Neural cell (in vitro differentiated cells): Measurements from ENCODE around the gene RSPO3. TPM values are rescaled to one million over a fixed set of nuclear protein-coding genes. Genes with fewer than 3 reads are reported as not detected.

Experiments
- H2AFZ ChIP-seq: fragments of 200-600, 300-800 bp; sonication (generic), shearing (Covaris generic); 2 replicates; pipeline ENCODE4 v1.6.0; 2014; ENCODE audit warnings: low read depth, mild to moderate bottlenecking, antibody characterized with exemption, low read length, moderate library complexity
- H3F3A ChIP-seq: fragments of 200-600 bp; shearing (Covaris generic); 2 replicates; pipeline ENCODE4 v1.6.1; 2016; ENCODE audit warnings: mild to moderate bottlenecking, moderate library complexity, mixed read lengths, antibody characterized with exemption, low read length; ENCODE audit not compliant: insufficient read depth, poor library complexity, severe bottlenecking
- H3K27ac ChIP-seq: fragments of 200-600, 300-800 bp; sonication (generic), shearing (Covaris generic); 2 replicates; pipeline ENCODE4 v1.5.1; 2014; ENCODE audit warnings: mild to moderate bottlenecking, low read length, moderate library complexity
- H3K27me3 ChIP-seq: fragments of 300-800, 200-600 bp; sonication (generic), shearing (Covaris generic); 2 replicates; pipeline ENCODE4 v1.6.0; 2014; ENCODE audit warnings: mild to moderate bottlenecking, low read depth, low read length, moderate library complexity; ENCODE audit not compliant: insufficient read depth
- H3K36me3 ChIP-seq: fragments of 300-800, 200-600 bp; sonication (generic), shearing (Covaris generic); 2 replicates; pipeline ENCODE4 v1.5.1; 2014; ENCODE audit warnings: mild to moderate bottlenecking, antibody characterized with exemption, low read length, moderate library complexity; ENCODE audit not compliant: insufficient read depth
- H3K4me2 ChIP-seq: fragments of 300-800, 200-600 bp; sonication (generic), shearing (Covaris generic); 2 replicates; pipeline ENCODE4 v1.6.0; 2014; ENCODE audit warnings: mild to moderate bottlenecking, low read length
- H3K4me3 ChIP-seq: fragments of 300-800, 200-600 bp; sonication (generic), shearing (Covaris generic); 2 replicates; pipeline ENCODE4 v1.5.1; 2014; ENCODE audit warnings: mild to moderate bottlenecking, low read length, moderate library complexity
- H3K79me2 ChIP-seq: fragments of 200-600 bp; shearing (Covaris generic); replicated peaks from 2 replicates; pipeline ENCODE4 v1.6.0; 2014; ENCODE audit warnings: mild to moderate bottlenecking, low read length, moderate library complexity; ENCODE audit not compliant: insufficient read depth
- H3K9ac ChIP-seq: fragments of 300-800, 200-600 bp; sonication (generic), shearing (Covaris generic); 2 replicates; pipeline ENCODE4 v1.6.1; 2016; ENCODE audit warnings: mild to moderate bottlenecking, low read length, mixed read lengths
- H3K9me2 ChIP-seq: fragments of 200-600 bp; shearing (Covaris generic); 2 replicates; pipeline ENCODE4 v1.6.1; 2016; ENCODE audit warnings: mild to moderate bottlenecking, low read length, mixed read lengths; ENCODE audit not compliant: insufficient read depth
- H3K9me3 ChIP-seq: fragments of 200-600, 300-800 bp; sonication (generic), shearing (Covaris generic); 2 replicates; pipeline ENCODE4 v1.6.1; 2016; ENCODE audit warnings: mild to moderate bottlenecking, mixed run types, low read length, moderate library complexity, mixed read lengths
- H4K20me1 ChIP-seq: fragments of 200-600 bp; shearing (Covaris generic); 2 replicates; pipeline ENCODE4 v1.6.1; 2016; ENCODE audit warnings: mild to moderate bottlenecking, mixed run types; ENCODE audit not compliant: insufficient read depth
- EP300 ChIP-seq: fragments of 450-650 bp; conservative IDR thresholded peaks from 2 replicates; pipeline ENCODE4 v1.6.1; 2014; ENCODE audit warnings: antibody characterized with exemption, mild to moderate bottlenecking, moderate library complexity; ENCODE audit not compliant: poor library complexity, severe bottlenecking
- EZH2 ChIP-seq: fragments of 200-600, 300-800 bp; shearing (Covaris generic), sonication (generic); IDR thresholded peaks from 2 replicates; pipeline ENCODE4 v1.6.1; 2014; ENCODE audit warnings: antibody characterized with exemption, low read length, borderline replicate concordance, mild to moderate bottlenecking; ENCODE audit not compliant: insufficient read depth, poor library complexity, severe bottlenecking
- MXI1 ChIP-seq: fragments of 450-650 bp; conservative IDR thresholded peaks from 2 replicates; pipeline ENCODE4 v1.6.1; 2014; ENCODE audit warnings: antibody characterized with exemption, mild to moderate bottlenecking; ENCODE audit not compliant: poor library complexity, severe bottlenecking
- POLR2AphosphoS5 ChIP-seq: IDR thresholded peaks from 2 replicates; pipeline ENCODE4 v1.6.1; 2012
- RAD21 ChIP-seq: fragments of 450-650 bp; conservative IDR thresholded peaks from 2 replicates; pipeline ENCODE4 v1.6.1; 2014; ENCODE audit warnings: antibody characterized with exemption, mild to moderate bottlenecking, moderate library complexity
- REST ChIP-seq: IDR thresholded peaks from 2 replicates; pipeline ENCODE4 v1.6.1; 2012; ENCODE audit warnings: borderline replicate concordance
- SMC3 ChIP-seq: fragments of 450-650 bp; conservative IDR thresholded peaks from 2 replicates; pipeline ENCODE4 v1.6.1; 2014; ENCODE audit warnings: antibody characterized with exemption, mild to moderate bottlenecking, moderate library complexity; ENCODE audit not compliant: poor library complexity
- TAF1 ChIP-seq: IDR thresholded peaks from 2 replicates; pipeline ENCODE4 v1.6.1; 2012; ENCODE audit warnings: low read depth
- polyA plus RNA-seq: library from polyadenylated mRNA; depleted of rRNA; stranded (reverse); fragments of >200 nt; gene quantifications from 2 replicates; pipeline ENCODE4 v1.2.3, GENCODE V29; 2014
- TF ChIP-seq, protein P1 (sequence below): fragments of 450-650 bp; IDR thresholded peaks from 2 replicates; pipeline ENCODE4 v1.5.1; 2014; ENCODE audit warnings: antibody characterized with exemption, mild to moderate bottlenecking, moderate library complexity; ENCODE audit not compliant: poor library complexity, severe bottlenecking

RSPO3 gene
- polyA plus RNA-seq, 1 donor from 2014 or later: 0.48 TPM

- no peaks in the 10 kb centered on the region for H3K27me3 ChIP-seq
- H3K9me3 ChIP-seq: no peaks in the 10 kb centered on the region
- H3K27ac ChIP-seq: no peak overlapping the region
- no peak for TF ChIP-seq MXI1
- no peak for TF ChIP-seq REST
- TF ChIP-seq SMC3: no peak
- TF ChIP-seq, protein P1, sequence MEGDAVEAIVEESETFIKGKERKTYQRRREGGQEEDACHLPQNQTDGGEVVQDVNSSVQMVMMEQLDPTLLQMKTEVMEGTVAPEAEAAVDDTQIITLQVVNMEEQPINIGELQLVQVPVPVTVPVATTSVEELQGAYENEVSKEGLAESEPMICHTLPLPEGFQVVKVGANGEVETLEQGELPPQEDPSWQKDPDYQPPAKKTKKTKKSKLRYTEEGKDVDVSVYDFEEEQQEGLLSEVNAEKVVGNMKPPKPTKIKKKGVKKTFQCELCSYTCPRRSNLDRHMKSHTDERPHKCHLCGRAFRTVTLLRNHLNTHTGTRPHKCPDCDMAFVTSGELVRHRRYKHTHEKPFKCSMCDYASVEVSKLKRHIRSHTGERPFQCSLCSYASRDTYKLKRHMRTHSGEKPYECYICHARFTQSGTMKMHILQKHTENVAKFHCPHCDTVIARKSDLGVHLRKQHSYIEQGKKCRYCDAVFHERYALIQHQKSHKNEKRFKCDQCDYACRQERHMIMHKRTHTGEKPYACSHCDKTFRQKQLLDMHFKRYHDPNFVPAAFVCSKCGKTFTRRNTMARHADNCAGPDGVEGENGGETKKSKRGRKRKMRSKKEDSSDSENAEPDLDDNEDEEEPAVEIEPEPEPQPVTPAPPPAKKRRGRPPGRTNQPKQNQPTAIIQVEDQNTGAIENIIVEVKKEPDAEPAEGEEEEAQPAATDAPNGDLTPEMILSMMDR: no peak
- no peak for TF ChIP-seq EP300
- no peak for TF ChIP-seq POLR2AphosphoS5
- no peak for TF ChIP-seq RAD21
- TF ChIP-seq TAF1: no peak
- TF ChIP-seq EZH2: no peak
- no peaks in the 10 kb centered on the region for H3F3A ChIP-seq
- H3K79me2 ChIP-seq: no peaks in the 10 kb centered on the region
- H3K9me2 ChIP-seq: no peaks in the 10 kb centered on the region
- no peak overlapping the region for H3K4me2 ChIP-seq
- H3K9ac ChIP-seq: no peak overlapping the region
- no peaks in the 10 kb centered on the region for H3K36me3 ChIP-seq
- H2AFZ ChIP-seq: no peak overlapping the region
- H4K20me1 ChIP-seq: no peaks in the 10 kb centered on the region
- no peak overlapping the region for H3K4me3 ChIP-seq
Observed at GRCh38 chr6:127177923-127178231, 59.4 kb downstream of the RSPO3 start.

DNA sequence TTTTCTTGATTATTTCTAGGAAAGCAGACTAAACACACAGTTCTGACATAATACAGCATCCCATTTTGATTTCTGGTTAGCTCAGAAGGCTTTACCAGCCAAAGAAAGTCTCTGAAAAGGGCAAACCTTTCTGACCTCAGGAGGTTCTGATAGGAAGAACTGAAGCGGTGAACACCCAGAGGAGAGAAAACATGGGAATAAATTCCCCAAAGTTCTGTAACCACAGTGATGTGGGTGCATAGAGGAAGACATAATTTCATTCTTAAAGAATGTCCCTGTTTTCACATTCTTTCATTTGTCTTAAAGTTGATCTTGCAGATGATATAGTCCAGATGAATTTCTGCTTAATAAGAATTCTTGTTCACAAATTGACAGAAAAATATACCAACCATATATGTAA is 60.3 kb downstream of the RSPO3 start:
- H3K9me3 ChIP-seq: no peaks in the 10 kb centered on the region
- H3K4me3 ChIP-seq: no peak overlapping the region
- H3K4me2 ChIP-seq: no peak overlapping the region
- H3K27ac ChIP-seq: no peak overlapping the region
- no peaks in the 10 kb centered on the region for H3K79me2 ChIP-seq
- H3K27me3 ChIP-seq: no peaks in the 10 kb centered on the region
- no peaks in the 10 kb centered on the region for H4K20me1 ChIP-seq
- H3K36me3 ChIP-seq: no peaks in the 10 kb centered on the region
- no peaks in the 10 kb centered on the region for H3K9me2 ChIP-seq
- H3F3A ChIP-seq: no peaks in the 10 kb centered on the region
- TF ChIP-seq REST (no peak), POLR2AphosphoS5 (no peak), EZH2 (no peak), MXI1 (no peak), SMC3 (no peak), EP300 (no peak), RAD21 (no peak), TAF1 (no peak)
- TF ChIP-seq, protein P1: no peak
- no peak overlapping the region for H2AFZ ChIP-seq
- H3K9ac ChIP-seq: no peak overlapping the region
